ENCODE measurements around the gene MRPS15.

DNA sequence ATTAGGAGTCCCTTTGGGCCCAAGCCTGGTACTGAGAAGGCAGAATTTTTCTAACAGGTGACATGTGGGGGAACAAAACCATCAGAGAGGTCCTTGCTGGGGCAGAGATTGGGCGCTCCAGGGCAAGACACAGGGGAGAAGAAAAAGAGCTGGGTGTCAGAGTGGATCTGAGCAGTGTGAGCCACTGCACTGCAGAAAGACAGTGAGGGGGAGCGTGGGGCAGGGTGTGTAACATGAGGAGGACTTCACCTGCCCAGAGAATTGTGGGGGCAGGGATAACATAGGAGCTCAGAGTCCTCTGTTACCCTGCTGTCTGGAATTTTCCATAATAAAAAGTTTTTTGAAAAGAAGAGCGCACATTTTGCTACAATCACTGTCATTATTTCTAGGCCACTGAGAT is 44.1 kb upstream of the MRPS15 start:
- TF ChIP-seq POLR2A (IDR thresholded peaks at IDR 0.05) (no peak), EP300 (IDR thresholded peaks at IDR 0.05; ENCODE audit: low read depth) (no peak)
- TF ChIP-seq, protein P1, sequence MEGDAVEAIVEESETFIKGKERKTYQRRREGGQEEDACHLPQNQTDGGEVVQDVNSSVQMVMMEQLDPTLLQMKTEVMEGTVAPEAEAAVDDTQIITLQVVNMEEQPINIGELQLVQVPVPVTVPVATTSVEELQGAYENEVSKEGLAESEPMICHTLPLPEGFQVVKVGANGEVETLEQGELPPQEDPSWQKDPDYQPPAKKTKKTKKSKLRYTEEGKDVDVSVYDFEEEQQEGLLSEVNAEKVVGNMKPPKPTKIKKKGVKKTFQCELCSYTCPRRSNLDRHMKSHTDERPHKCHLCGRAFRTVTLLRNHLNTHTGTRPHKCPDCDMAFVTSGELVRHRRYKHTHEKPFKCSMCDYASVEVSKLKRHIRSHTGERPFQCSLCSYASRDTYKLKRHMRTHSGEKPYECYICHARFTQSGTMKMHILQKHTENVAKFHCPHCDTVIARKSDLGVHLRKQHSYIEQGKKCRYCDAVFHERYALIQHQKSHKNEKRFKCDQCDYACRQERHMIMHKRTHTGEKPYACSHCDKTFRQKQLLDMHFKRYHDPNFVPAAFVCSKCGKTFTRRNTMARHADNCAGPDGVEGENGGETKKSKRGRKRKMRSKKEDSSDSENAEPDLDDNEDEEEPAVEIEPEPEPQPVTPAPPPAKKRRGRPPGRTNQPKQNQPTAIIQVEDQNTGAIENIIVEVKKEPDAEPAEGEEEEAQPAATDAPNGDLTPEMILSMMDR (IDR thresholded peaks at IDR 0.05), result no peak
